HFF-Myc (cell line): ENCODE measurements around the gene CAMP.

ENCODE experiments used
- DNase-seq: peaks from one replicate; pipeline ENCODE4 v3.0.0-alpha.2; 2011; ENCODE audit warnings: low read depth; ENCODE audit errors: extremely low read depth
- H3K4me3 ChIP-seq: replicated peaks from 2 replicates; pipeline ENCODE4 v1.5.1; 2011; ENCODE audit warnings: low read depth, mild to moderate bottlenecking, control low read depth, low read length
- TF ChIP-seq, protein P1 (sequence below): IDR thresholded peaks from 2 replicates; pipeline ENCODE4 v1.5.1; 2012; ENCODE audit warnings: mild to moderate bottlenecking, low read depth, low read length, control low read depth; ENCODE audit errors: missing control alignments

Gene CAMP, protein sequence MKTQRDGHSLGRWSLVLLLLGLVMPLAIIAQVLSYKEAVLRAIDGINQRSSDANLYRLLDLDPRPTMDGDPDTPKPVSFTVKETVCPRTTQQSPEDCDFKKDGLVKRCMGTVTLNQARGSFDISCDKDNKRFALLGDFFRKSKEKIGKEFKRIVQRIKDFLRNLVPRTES

DNA sequence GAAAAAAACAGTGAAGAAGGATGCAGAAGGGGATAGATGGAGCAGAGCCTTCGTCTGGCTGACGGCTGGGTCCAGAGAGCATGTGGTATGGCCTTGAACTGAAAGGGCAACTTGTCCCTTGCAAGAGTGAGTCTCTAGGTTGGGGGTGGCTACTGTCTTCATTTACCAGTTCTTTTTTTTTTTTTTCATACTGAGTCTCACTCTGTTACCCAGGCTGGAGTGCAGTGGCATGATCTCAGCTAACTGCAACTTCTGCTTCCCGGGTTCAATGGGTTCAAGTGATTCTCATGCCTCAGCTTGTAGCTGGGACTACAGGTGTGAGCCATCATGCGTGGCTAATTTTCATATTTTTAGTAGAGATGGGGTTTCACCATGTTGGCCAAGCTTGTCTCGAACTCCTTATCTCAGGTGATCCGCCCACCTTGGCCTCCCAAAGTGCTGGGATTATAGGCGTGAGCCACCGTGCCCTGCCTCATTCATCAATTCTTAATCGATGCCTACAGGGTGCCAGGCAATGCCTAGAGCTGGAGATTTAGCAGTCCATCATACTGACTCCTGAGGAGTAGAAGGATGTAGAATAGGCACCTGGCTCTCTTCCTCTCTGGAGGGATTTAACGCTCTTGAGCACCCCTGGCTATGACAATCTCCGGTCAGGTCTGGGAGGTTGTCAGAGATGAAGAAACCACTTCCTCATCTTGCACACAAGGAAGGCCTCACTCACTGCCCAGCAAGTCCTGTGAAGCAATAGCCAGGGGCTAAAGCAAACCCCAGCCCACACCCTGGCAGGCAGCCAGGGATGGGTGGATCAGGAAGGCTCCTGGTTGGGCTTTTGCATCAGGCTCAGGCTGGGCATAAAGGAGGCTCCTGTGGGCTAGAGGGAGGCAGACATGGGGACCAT is at the start of gene CAMP:
Gene CAMP (plus strand): TSS at position 880 of the 898 bp plus-strand sequence. CDS start 17 bp downstream, at position 897.
- DNase-seq: no peak
- H3K4me3 ChIP-seq: no peak within 1 kb of the TSS
- TF ChIP-seq, protein P1, sequence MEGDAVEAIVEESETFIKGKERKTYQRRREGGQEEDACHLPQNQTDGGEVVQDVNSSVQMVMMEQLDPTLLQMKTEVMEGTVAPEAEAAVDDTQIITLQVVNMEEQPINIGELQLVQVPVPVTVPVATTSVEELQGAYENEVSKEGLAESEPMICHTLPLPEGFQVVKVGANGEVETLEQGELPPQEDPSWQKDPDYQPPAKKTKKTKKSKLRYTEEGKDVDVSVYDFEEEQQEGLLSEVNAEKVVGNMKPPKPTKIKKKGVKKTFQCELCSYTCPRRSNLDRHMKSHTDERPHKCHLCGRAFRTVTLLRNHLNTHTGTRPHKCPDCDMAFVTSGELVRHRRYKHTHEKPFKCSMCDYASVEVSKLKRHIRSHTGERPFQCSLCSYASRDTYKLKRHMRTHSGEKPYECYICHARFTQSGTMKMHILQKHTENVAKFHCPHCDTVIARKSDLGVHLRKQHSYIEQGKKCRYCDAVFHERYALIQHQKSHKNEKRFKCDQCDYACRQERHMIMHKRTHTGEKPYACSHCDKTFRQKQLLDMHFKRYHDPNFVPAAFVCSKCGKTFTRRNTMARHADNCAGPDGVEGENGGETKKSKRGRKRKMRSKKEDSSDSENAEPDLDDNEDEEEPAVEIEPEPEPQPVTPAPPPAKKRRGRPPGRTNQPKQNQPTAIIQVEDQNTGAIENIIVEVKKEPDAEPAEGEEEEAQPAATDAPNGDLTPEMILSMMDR: no peak

DNA sequence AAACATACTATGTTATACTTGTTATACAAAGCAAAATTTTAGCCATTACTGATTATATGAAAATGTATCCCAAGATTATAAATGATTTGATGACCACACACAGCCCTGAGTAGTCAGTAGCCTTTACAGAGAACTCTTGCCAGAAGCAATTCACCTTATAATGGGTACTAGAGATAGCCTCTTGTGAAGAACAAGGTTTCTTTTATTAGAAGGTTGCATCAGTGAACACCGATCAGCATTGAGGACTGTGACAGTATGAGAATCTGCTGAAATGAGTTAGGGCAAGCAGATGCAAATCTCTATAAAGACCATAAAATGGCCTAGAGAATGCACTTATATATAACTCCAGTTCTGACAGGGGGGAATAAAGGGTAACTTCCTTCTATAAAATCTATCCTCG is 45.2 kb upstream of the CAMP start:
- DNase-seq: no peak
- no peak overlapping the region for H3K4me3 ChIP-seq
- TF ChIP-seq, protein P1: no peak

DNA sequence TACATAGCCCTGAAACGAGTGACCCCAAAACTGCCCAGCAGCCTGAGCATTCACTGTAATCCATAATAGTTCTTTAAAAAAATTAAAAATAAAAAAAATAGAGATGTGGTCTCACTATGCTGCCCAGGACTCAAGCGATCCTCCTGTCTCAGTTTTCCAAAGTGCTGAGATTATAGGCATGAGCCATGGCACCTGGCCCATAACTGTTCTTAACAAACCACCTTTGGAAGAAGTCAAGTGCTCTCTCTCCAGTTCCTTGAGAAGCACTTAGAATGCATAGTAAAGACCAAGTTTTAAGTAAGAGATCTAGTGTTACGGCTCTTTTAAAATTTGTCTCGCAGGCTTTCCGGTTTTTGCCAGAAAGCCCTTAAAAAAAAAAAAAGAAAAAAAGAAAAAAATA is 43.3 kb upstream of the CAMP start:
- H3K4me3 ChIP-seq: no peak overlapping the region
- TF ChIP-seq, protein P1: no peak
- DNase-seq: no peak

DNA sequence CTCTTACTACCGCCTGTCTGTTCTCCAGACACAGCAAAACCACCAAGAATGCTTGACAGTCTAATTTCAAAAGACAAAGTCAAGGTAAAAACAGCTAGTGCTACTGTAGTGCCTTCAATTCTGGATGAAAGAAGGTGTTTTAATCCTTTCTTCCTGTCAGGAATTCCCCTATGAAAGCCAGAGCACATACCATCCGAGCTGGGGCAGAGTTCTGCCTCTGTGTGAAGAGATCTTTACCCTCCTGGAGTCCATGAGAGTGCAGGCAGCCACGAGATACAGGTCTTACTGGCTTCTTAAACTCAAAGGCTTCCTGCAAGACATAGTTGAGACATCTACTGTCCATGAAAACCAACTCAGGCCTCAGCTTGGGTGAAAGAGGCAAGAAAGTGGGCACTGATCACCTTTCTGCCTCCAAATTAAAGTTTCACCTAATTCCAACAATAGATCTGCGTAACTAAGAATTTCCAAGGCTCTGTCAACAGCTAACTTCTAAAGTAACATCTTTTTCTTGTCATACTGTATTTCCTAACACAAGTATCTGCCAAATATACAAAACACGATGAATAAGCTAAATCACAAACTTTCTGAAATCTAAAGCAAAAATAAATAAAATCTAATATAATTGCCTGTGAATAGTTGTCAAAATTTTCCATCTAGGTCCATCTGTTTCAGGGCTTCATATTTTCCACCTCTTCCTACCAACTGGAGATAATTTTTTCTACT is 42.6 kb upstream of the CAMP start:
- TF ChIP-seq, protein P1: no peak
- no peak overlapping the region for H3K4me3 ChIP-seq

DNA sequence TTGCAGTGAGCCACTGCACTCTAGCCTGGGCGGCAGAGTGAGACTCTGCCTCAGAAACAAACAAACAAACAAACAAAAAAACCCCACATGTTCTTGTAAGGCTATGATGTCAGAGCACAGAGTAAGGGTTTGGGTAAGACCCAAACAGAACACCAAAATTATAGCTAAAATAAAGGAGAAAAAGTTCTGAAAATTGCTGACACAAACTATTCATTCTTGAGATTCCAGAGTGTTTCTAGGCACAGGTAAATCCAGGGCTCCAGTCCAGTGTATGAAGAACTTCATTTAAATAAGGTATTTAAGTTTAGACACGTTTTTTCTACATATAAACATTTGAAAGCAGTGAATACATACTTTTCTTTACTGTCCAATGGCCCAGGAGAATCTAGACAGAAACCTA is 39.0 kb upstream of the CAMP start:
- no peak for DNase-seq
- H3K4me3 ChIP-seq: no peak overlapping the region
- TF ChIP-seq, protein P1: no peak

More for the DNA sequence above, 42.6 kb upstream of the CAMP start:
- DNase-seq: no peak

DNA sequence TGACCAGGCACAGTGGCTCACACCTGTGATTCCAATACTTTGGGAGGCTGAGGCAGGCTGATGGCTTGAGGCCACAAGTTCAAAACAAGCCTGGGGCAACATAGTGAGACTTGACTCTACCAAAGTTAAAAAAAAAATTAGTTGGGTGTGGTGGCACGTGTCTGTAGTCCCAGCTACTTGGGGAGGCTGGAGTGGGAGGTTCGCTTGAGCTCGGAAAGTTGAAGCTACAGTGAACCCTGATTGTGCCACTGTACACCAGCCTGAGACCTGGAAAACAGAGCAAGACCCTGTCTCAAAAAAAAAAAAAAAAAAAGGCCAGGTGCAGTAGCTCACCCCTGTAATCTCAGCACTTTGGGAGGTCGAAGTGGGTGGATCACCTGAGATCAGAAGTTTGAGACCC is 38.2 kb upstream of the CAMP start:
- no peak overlapping the region for H3K4me3 ChIP-seq
- no peak for DNase-seq
- TF ChIP-seq, protein P1: no peak
